Stimulated activated naive CD8-positive, alpha-beta T cell treated with anti-CD3 and anti-CD28 coated beads, Interleukin-15, amount 100 ng/mL, for 72 hours (primary cell): ENCODE measurements around the gene SH3RF1.

ENCODE experiments used
- ATAC-seq: fragments of 150-1000 bp; cut with Tn5 transposase; 2 replicates; pipeline ENCODE4 v1.10.0; 2021; ENCODE audit warnings: mild to moderate bottlenecking, moderate library complexity
- DNase-seq, 2 donors: peaks; one replicate each; pipeline ENCODE4 v3.0.0; 2021 to 2022
- H3K27ac Mint-ChIP-seq, 2 donors: one replicate each; pipeline ENCODE4 v1.8.0; 2022; ENCODE audit warnings: mild to moderate bottlenecking in 2 of 2, mixed read lengths in 2 of 2, moderate library complexity in 2 of 2
- H3K27me3 Mint-ChIP-seq: one replicate; pipeline ENCODE4 v1.8.0; 2022; ENCODE audit warnings: mixed read lengths
- H3K4me1 Mint-ChIP-seq: one replicate; pipeline ENCODE4 v1.8.0; 2022; ENCODE audit warnings: mild to moderate bottlenecking, mixed read lengths
- H3K4me3 Mint-ChIP-seq, 2 donors: one replicate each; pipeline ENCODE4 v1.8.0; 2022; ENCODE audit warnings: mild to moderate bottlenecking in 2 of 2, mixed read lengths in 2 of 2, moderate library complexity in 1 of 2
- H3K9me3 Mint-ChIP-seq, 2 donors: one replicate each; pipeline ENCODE4 v1.8.0; 2022; ENCODE audit warnings: mixed read lengths in 2 of 2

Gene SH3RF1

DNA sequence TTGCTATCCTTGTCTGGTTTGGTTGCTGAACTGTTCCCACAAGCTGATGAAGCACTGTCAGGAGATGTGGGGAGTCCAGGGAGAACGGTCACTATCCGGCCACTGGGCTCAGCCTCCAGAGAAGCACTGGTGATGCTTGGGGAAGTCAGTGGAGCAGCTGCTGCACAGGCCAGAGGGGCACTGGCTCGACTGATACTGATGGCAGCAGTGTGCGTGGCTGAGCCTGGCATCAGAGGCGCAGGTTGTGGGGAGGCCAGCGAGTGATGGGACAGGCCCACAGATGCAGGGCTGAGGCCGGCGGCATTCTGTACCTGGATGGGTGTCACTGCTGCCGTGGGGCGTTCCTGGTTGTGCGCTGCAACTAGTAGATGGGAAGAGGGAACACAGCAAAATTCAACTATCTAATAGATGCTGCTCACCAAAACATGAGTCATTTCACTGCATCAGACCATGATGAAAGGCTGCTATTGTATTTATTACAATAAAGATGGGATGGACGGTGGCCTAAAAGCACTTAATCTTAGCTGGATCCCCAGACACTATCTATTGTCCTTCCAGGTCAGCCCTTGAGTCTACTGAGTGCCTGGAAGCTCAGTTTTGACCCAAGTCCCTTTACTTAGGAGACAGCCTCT is 154.4 kb downstream of the SH3RF1 start:
- Mint-ChIP-seq H3K27ac (no peak overlapping the region), H3K4me1 (no peaks in the 10 kb centered on the region), H3K9me3 (no peaks in the 10 kb centered on the region), H3K4me3 (no peak overlapping the region), H3K27me3 (peaks cover 6% of the 10 kb centered on the region)
- DNase-seq (no peak), ATAC-seq (peak; percentile 40)

DNA sequence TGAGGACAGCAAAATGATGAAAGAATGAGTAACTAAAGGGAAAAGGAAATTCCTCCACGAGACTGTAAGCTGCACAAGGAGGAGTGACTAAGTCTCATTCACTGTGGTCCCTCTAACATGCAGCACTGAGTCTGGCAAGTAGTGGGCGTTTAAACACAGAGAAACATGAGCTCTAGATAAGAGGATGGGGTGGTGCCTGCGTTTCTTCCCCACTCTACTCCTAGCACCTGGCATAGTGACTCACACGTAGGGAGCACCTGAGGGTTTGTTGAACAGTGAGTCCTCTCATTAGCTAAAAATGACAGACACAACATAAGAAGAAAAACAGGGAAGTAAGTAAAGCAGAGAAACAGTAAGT is 154.9 kb downstream of the SH3RF1 start:
- no peak overlapping the region for H3K4me3 Mint-ChIP-seq
- DNase-seq (no peak), ATAC-seq (peak; percentile 67)
- H3K27me3 Mint-ChIP-seq, result peaks cover 6% of the 10 kb centered on the region
- no peaks in the 10 kb centered on the region for H3K9me3 Mint-ChIP-seq
- peak overlapping the region in 1 of 2 donors; percentile 50 for H3K27ac Mint-ChIP-seq
- H3K4me1 Mint-ChIP-seq, result no peaks in the 10 kb centered on the region

DNA sequence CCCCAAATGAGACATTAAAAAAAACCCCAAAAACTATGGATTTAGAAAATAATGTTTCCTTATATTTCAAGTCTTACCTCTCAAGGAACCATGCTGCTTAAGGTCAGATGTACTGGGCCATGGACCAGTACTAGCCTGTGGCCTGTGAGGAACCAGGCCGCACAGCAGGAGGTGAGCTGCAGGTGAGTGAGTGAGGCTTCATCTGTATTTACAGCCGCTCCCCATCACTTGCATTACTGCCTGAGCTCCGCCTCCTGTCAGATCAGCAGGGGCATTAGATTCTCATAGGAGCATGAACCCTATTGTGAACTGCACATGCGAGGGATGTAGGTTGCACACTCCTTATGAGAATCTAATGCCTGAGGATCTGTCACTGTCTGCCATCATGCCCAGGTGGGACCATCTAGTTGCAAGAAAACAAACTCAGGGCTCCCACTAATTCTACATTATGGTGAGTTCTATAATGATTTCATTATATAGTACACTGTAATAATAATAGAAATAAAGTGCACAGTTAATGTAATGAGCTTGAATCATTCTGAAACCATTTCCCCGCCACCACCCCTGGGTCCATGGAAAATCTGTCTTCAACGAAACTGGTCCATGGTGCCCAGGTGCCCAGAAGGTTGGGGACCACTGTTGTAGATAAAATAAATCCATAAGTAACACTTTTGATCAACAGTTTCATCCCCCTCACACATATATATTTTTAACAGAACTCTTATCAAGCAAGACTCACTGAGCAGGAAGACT is 155.4 kb downstream of the SH3RF1 start:
- Mint-ChIP-seq H3K4me3 (no peak overlapping the region), H3K27me3 (peaks cover 6% of the 10 kb centered on the region), H3K27ac (no peak overlapping the region), H3K4me1 (no peaks in the 10 kb centered on the region), H3K9me3 (no peaks in the 10 kb centered on the region)
- no peak for ATAC-seq
- DNase-seq, result no peak

DNA sequence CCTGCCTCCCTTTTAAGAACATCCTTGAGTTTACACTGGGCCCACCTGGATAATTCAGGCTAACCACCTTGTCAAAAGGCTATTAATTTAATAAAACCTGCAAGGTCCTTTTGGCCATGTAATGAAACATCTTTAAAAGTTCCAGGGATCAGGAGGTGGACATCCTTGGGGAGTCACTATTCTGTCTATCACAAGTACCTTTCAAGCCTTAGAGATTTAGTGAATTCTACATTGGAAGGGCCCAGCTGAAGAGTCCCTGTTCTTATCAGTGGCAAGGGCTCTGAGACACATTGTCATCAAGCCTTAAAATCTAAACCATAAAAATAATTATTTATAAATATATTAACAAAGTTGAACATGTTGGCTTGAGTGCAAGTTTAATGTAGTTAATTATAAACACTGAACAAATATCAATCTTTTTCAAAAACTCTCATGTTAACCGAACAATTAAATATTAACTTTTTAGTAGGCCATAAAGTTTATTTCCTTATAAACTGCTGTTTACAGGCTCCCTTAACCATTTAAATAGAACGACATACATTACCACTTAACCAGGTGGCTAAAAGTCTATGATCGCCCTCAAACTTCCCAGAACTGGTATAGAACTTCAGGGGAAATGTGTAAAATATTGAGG is 156.3 kb downstream of the SH3RF1 start:
- Mint-ChIP-seq H3K4me3 (no peak overlapping the region), H3K27me3 (peaks cover 6% of the 10 kb centered on the region), H3K4me1 (no peaks in the 10 kb centered on the region), H3K9me3 (no peaks in the 10 kb centered on the region), H3K27ac (no peak overlapping the region)
- no peak for DNase-seq
- no peak for ATAC-seq

DNA sequence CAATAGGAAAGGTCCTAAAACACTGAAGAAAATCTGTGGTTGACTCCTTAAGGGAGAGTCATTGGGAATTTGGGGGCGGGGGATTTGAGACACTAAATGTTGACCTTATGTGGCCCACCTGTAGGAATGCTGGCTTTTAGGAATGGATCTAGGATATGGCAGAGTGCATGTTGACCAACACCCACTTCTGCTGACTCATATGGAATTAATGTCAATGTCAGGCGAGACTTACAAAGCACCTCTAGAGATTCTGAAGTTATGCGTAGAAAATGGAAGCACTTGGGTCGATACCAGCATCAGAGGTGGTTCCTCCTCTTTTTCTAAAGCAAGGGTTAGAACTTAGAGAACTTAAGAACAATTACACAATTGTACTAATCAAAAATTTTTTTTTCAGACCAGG is 160.1 kb downstream of the SH3RF1 start:
- no peak overlapping the region for H3K4me3 Mint-ChIP-seq
- H3K4me1 Mint-ChIP-seq, result no peaks in the 10 kb centered on the region
- H3K9me3 Mint-ChIP-seq, result no peaks in the 10 kb centered on the region
- DNase-seq, result no peak
- peaks cover 6% of the 10 kb centered on the region for H3K27me3 Mint-ChIP-seq
- no peak for ATAC-seq
- H3K27ac Mint-ChIP-seq, result no peak overlapping the region

DNA sequence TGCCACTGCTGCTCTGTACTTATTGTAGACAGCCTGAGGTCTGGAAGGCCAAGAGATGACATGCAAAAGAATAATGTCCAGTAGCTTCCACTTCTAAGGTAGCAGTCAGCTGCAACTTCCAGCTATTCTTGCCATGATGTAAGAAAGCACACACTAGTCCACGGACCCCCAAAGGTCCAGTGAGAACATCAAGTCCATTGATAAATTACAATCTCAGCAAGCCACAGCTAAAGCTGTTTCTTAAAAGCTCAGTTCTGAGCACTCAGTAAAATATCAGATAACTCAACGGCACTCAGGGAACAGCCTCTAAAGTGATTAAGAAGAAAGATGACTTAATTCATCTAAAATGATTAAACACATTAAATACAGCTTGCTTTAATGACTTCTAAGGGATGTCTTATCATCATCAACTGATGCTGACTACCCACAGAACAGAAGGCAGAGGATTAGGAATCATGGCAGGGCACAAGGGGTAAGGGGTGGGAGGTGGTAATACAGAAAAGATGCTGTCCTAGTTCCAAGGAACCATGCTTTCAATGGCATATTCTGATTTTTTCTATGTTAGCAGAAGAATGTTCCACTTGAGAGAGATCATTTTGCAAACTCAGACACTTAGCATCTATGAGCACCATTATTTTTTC is 161.6 kb downstream of the SH3RF1 start:
- H3K4me3 Mint-ChIP-seq, result no peak overlapping the region

DNA sequence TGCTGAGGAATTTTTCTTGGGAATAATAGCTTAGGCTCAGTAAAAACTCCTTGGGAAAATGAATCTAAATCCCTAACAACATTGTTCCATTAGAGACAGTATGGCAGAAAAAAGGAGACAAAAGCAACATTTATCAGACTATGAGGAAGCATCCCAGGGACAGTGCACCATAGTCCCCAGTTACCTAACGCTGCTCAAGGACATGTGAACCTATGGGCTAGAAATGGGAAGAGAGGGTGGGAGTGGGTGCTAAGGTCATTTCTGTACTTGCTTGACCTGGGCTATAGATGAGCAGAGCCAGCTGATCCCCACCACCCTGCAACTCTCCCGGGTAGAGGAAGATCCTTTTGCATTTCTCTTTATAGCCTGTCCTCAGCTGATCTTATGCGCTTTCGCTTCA is 162.5 kb downstream of the SH3RF1 start:
- DNase-seq, result no peak
- Mint-ChIP-seq H3K27ac (no peak overlapping the region), H3K4me3 (no peak overlapping the region), H3K4me1 (no peaks in the 10 kb centered on the region), H3K9me3 (no peaks in the 10 kb centered on the region), H3K27me3 (peaks cover 6% of the 10 kb centered on the region)
- ATAC-seq, result no peak

More for the DNA sequence above, 161.6 kb downstream of the SH3RF1 start:
- no peaks in the 10 kb centered on the region for H3K9me3 Mint-ChIP-seq
- H3K4me1 Mint-ChIP-seq, result no peaks in the 10 kb centered on the region
- ATAC-seq (no peak), DNase-seq (no peak)
- H3K27me3 Mint-ChIP-seq, result peaks cover 6% of the 10 kb centered on the region
- peak overlapping the region in 1 of 2 donors; percentile 43 for H3K27ac Mint-ChIP-seq

DNA sequence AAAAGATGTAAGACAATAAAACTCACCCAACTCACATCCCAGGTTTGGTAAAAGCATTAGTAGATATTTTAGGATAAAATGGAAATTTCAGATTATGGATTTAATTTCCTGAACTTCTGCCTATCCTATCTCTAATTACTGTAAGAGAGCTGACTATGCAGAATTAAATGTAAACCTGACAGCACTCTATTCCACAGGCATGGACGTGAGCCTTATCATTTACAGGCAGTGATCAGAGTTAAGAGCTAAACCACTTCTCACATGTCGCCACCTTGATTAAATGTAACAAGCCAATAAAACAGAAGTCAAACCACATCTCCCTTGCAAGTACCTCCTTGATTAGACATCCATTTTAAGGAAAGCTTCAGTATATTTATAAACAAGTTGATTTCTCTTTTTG is 163.2 kb downstream of the SH3RF1 start:
- H3K27me3 Mint-ChIP-seq, result peaks cover 6% of the 10 kb centered on the region
- H3K9me3 Mint-ChIP-seq, result no peaks in the 10 kb centered on the region
- no peak overlapping the region for H3K27ac Mint-ChIP-seq
- no peak overlapping the region for H3K4me3 Mint-ChIP-seq
- ATAC-seq (no peak), DNase-seq (no peak)
- H3K4me1 Mint-ChIP-seq, result no peaks in the 10 kb centered on the region

DNA sequence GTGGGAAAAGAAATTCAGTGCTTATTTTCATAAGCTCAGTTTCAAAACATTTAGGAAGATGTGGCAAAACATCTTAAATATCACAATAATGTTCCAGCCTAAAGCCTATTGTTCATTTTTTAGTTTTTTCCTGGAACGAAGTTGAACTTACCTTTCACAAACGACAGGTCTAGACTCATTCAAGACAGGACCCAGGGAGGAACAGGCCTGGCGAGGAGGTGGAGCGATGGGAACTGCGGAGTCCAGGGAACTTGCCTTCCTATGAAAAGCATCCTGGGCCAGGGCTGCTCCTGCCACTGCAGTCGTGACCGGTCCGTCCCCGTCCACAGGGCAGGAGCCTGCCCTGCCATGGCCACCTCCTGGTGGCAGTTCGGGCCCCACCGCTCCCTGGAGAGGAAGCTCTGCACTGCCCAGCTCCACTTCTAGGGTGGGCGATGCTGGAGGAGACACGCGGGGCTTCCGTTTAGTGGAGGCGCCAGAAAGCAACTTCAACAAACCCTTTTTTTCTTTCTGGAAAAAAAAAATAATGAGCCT is 164.0 kb downstream of the SH3RF1 start:
- H3K9me3 Mint-ChIP-seq, result no peaks in the 10 kb centered on the region
- DNase-seq, result no peak
- no peaks in the 10 kb centered on the region for H3K4me1 Mint-ChIP-seq
- no peak overlapping the region for H3K27ac Mint-ChIP-seq
- no peak overlapping the region for H3K4me3 Mint-ChIP-seq
- ATAC-seq, result no peak
- peaks cover 2% of the 10 kb centered on the region for H3K27me3 Mint-ChIP-seq

DNA sequence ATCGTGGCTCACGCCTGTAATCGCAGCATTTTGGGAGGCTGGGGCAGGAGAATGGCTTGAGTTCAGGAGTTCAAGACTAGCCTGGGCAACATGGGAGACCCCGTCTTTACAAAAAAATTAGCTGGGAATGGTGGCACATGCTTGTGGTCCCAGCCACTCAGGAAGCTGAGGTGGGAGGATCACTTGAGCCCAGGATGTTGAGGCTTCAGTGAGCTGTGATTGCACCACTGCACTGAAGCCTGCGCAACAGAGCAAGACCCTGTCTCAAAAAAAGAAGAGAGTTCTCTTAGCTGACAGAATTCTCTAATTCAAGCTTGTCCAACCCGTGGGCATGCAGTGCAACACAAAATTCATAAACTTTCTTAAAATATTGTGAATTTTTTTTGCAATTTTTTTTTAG is 165.1 kb downstream of the SH3RF1 start:
- Mint-ChIP-seq H3K27me3 (no peaks in the 10 kb centered on the region), H3K27ac (no peak overlapping the region), H3K9me3 (no peaks in the 10 kb centered on the region), H3K4me1 (no peaks in the 10 kb centered on the region), H3K4me3 (no peak overlapping the region)
- DNase-seq, result no peak
- ATAC-seq, result no peak

DNA sequence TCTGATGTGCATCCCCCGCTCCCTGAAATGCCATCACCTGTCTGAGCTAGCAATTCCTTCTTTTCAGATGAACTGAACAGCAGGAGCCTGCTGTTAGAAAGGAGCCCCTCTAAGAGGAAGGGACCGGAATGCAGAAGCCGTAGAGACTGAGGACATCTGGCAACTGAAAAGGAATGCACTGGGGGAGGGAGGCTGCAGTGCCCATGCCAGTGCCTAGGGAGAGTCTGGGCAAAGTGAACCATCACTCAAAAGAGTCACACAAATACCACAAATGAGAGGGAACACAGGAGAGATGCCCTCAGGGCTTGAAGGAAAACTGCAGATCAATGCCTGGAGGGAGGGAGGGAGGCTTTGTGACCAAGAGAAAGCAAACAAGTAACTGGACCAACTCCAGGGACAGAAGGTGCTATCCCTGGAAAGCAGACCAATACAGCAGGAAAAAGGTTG is 166.8 kb downstream of the SH3RF1 start:
- Mint-ChIP-seq H3K9me3 (no peaks in the 10 kb centered on the region), H3K4me3 (no peak overlapping the region), H3K4me1 (no peaks in the 10 kb centered on the region), H3K27ac (no peak overlapping the region), H3K27me3 (no peaks in the 10 kb centered on the region)
- DNase-seq (no peak), ATAC-seq (no peak)

DNA sequence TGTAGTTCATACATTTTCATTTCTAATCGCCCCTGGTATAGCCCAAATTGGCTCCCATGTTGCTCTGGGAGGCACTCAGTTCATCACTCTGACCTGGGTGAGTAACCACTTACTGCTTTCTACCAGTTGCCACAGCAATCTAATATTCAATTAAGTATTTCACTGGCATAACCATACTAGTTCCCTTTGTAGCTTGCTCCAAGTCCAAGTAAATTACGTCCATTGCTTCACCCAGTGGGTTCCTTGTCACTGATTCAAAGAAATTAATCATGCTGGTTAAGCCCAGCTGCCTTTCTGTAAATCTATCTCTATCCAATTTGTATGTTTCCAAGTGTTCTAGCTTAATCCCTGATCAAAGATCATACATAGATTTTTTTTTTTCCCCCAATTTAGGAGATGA is 168.7 kb downstream of the SH3RF1 start:
- Mint-ChIP-seq H3K4me3 (no peak overlapping the region), H3K27ac (no peak overlapping the region), H3K4me1 (no peaks in the 10 kb centered on the region), H3K27me3 (no peaks in the 10 kb centered on the region), H3K9me3 (peaks cover 0 to 6% of the 10 kb centered on the region in 2 donors)
- ATAC-seq, result no peak
- DNase-seq, result no peak

DNA sequence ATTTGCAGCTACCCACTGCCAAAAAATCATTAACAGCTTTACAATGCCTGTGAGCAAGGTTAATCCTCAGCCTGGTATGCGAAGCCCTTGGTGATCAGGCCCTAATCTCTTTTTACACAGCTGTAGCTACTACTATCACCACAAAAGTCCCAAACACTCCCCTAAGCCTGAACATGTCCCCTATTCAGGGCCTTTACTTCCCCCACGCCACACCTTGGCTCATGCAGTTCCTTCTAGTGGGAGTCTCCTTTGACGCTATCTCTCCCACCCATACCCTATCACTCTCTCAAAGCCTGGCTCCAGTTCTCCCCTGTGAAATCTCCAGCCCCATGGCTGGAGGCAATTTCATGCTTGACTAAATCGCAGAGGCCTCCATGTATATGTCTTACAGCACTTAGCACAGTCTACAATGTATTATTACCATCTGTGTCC is 170.1 kb downstream of the SH3RF1 start:
- ATAC-seq (no peak), DNase-seq (no peak)
- H3K27ac Mint-ChIP-seq, result no peak overlapping the region
- no peaks in the 10 kb centered on the region for H3K4me1 Mint-ChIP-seq
- no peaks in the 10 kb centered on the region for H3K27me3 Mint-ChIP-seq
- peaks cover 0 to 6% of the 10 kb centered on the region in 2 donors for H3K9me3 Mint-ChIP-seq
- H3K4me3 Mint-ChIP-seq, result no peak overlapping the region

DNA sequence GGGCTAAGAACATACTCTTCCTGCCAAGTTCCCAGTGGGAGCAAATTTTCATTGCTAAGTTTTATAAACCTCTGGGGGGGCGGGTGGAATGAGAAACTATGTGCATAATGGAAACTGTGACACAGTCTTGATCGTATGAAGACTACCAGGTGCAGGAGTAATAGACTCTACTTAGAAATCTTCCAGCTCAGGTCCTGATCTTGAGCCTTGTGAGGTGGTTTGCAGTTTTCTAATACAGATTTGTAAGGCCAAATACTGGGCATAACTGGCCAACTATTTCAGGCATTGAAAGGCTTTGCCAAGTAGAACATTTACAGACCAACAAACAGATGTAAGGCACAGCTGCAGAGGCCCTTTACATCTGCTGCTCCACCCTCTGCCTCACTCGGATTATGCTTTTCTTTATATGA is 171.0 kb downstream of the SH3RF1 start:
- DNase-seq, result no peak
- Mint-ChIP-seq H3K27ac (no peak overlapping the region), H3K9me3 (peaks cover 0 to 6% of the 10 kb centered on the region in 2 donors), H3K4me1 (no peaks in the 10 kb centered on the region), H3K4me3 (no peak overlapping the region), H3K27me3 (no peaks in the 10 kb centered on the region)
- ATAC-seq, result no peak

DNA sequence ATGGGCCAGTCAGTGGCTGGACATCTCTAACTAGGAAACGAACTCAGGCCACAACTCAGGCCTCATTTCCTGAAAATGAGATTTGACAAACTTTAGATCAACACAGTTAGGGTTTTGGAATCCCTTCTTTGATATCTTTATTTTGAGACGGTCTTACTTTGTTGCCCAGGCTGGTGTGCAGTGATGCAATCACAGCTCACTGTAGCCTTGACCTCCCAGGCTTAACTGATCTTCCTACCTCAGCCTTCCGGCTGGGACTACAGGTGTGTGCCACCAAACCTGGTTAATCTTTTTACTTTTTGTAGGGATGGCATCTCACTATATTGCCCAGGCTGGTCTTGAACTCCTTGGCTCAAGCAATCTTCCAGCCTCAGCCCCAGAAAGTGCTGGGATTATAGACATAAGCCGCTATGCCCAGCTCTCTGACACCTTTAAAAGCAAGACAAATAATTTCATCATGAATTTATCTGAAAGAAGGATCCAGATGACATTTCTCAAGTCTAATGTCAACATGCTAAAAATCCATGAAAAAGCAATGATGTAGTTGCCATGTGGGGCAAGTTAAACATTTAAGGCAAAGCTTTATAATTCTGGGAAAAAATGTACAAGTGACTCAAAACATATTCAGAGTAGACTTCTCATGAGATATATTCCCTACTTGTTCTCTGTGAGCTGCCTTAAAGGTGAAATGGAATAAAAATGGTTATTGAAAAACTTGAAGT is 171.6 kb downstream of the SH3RF1 start:
- H3K4me1 Mint-ChIP-seq, result no peaks in the 10 kb centered on the region
- no peak for ATAC-seq
- no peak overlapping the region for H3K4me3 Mint-ChIP-seq
- no peaks in the 10 kb centered on the region for H3K27me3 Mint-ChIP-seq
- H3K9me3 Mint-ChIP-seq, result peaks cover 0 to 6% of the 10 kb centered on the region in 2 donors
- H3K27ac Mint-ChIP-seq, result no peak overlapping the region
- no peak for DNase-seq
